B cell (primary cell): ENCODE results near the gene TM4SF5. TPM values are rescaled to one million over a fixed set of nuclear protein-coding genes. Genes with fewer than 3 reads are reported as not detected.

Experiments used
- ATAC-seq: fragments of 200-7000 bp; cut with Tn5 transposase; one replicate; pipeline ENCODE4 v1.10.0; 2021; ENCODE audit warnings: low read depth, mild to moderate bottlenecking, moderate number of reproducible peaks, moderate library complexity
- CTCF ChIA-PET: fragments of 350-600 bp; sonication (Branson Sonifier 250); formaldehyde crosslinking; loops from one replicate; lab custom pipeline; 2021; ENCODE audit warnings: antibody characterized with exemption, inconsistent platforms; lab: Charles Lee
- POLR2A ChIA-PET: fragments of 350-600 bp; sonication (Branson Sonifier 250); formaldehyde crosslinking; loops from one replicate; lab custom pipeline; 2021; ENCODE audit warnings: antibody characterized with exemption; lab: Charles Lee
- DNase-seq: peaks from one replicate; pipeline ENCODE4 v3.0.0; 2013
- H2AFZ ChIP-seq: 2 replicates; pipeline ENCODE4 v1.6.1; 2012; ENCODE audit warnings: mild to moderate bottlenecking, low read depth, low read length; ENCODE audit not compliant: insufficient read depth, poor library complexity, severe bottlenecking
- H3K27ac ChIP-seq, 2 donors: 1 replicate in 1 of 2; 2 replicates in 1 of 2; pipeline ENCODE4 v1.5.1; 2012 to 2013; ENCODE audit warnings: low read length in 2 of 2, mild to moderate bottlenecking in 2 of 2, moderate library complexity in 1 of 2
- H3K27me3 ChIP-seq, 4 experiments: fragments of 200-600 bp in 1 of 4; sonication (generic) in 1 of 4; replicated peaks in 1 of 4; 1 replicate in 2 of 4; 2 replicates in 2 of 4; pipeline versions ENCODE4 v1.6.1 to v1.7.0; 2013 to 2016; ENCODE audit warnings: low read length in 3 of 4, mild to moderate bottlenecking in 2 of 4, mixed read lengths in 1 of 4, moderate library complexity in 1 of 4; ENCODE audit not compliant: insufficient read depth in 4 of 4, control insufficient read depth in 3 of 4; ENCODE audit errors: control extremely low read depth in 1 of 4
- H3K36me3 ChIP-seq, 2 experiments: replicated peaks in 1 of 2; 1 replicate in 1 of 2; 2 replicates in 1 of 2; pipeline versions ENCODE4 v1.6.1 to v1.7.1; 2013; ENCODE audit warnings: low read length in 1 of 2; ENCODE audit not compliant: insufficient read depth in 2 of 2, control insufficient read depth in 1 of 2; ENCODE audit errors: control extremely low read depth in 1 of 2, extremely low read depth in 1 of 2
- H3K4me1 ChIP-seq, 2 donors: fragments of 200-600 bp in 1 of 2; sonication (generic) in 1 of 2; 1 replicate in 1 of 2; 2 replicates in 1 of 2; pipeline versions ENCODE4 v1.5.1 to v1.6.1; 2013 to 2017; ENCODE audit warnings: low read length in 2 of 2; ENCODE audit not compliant: control insufficient read depth in 2 of 2, insufficient read depth in 2 of 2
- H3K4me2 ChIP-seq: replicated peaks from 2 replicates; pipeline ENCODE3; 2012; ENCODE audit warnings: mild to moderate bottlenecking, low read depth, low read length; ENCODE audit not compliant: poor library complexity, severe bottlenecking
- H3K4me3 ChIP-seq, 5 experiments: fragments of 200-600 bp in 1 of 5; sonication (generic) in 1 of 5; 1 replicate in 3 of 5; 2 replicates in 2 of 5; pipeline versions ENCODE4 v1.5.1 to v1.7.0; 2011 to 2016; ENCODE audit warnings: low read length in 4 of 5, mild to moderate bottlenecking in 4 of 5, low read depth in 2 of 5, control low read depth in 1 of 5, moderate library complexity in 1 of 5; ENCODE audit not compliant: insufficient read depth in 1 of 5; ENCODE audit errors: control extremely low read depth in 1 of 5, extremely low read depth in 1 of 5
- H3K79me2 ChIP-seq: fragments of 200-600 bp; sonication (generic); one replicate; pipeline ENCODE4 v1.6.0; 2016; ENCODE audit warnings: low read length; ENCODE audit not compliant: control insufficient read depth, insufficient read depth
- H3K9ac ChIP-seq: fragments of 200-600 bp; sonication (generic); 2 replicates; pipeline ENCODE4 v1.6.1; 2017; ENCODE audit warnings: mild to moderate bottlenecking, low read length, moderate library complexity
- H3K9me3 ChIP-seq, 3 donors: one replicate each; pipeline versions ENCODE4 v1.6.1 to v1.7.1; 2013; ENCODE audit warnings: low read length in 2 of 3; ENCODE audit not compliant: control insufficient read depth in 2 of 3, insufficient read depth in 1 of 3; ENCODE audit errors: control extremely low read depth in 1 of 3
- H4K20me1 ChIP-seq: 2 replicates; pipeline ENCODE4 v1.6.0; 2012; ENCODE audit warnings: mild to moderate bottlenecking, low read length; ENCODE audit not compliant: insufficient read depth, control insufficient read depth, poor library complexity, severe bottlenecking
- H3K27ac Mint-ChIP-seq: one replicate; pipeline ENCODE4 v1.8.0; 2021; ENCODE audit warnings: mixed read lengths
- H3K27me3 Mint-ChIP-seq: one replicate; pipeline ENCODE4 v1.8.0; 2021; ENCODE audit warnings: mixed read lengths
- H3K4me1 Mint-ChIP-seq: one replicate; pipeline ENCODE4 v1.8.0; 2021; ENCODE audit warnings: mixed read lengths
- H3K4me3 Mint-ChIP-seq: one replicate; pipeline ENCODE4 v1.8.0; 2021; ENCODE audit warnings: mixed read lengths
- H3K9me3 Mint-ChIP-seq: one replicate; pipeline ENCODE4 v1.8.0; 2022; ENCODE audit warnings: mixed read lengths; ENCODE audit not compliant: insufficient read depth
- CTCF ChIP-seq: fragments of 200-600 bp; IDR thresholded peaks from one replicate; pipeline ENCODE4 v1.8.0; 2022; ENCODE audit warnings: antibody characterized with exemption, mild to moderate bottlenecking
- EZH2 ChIP-seq: IDR thresholded peaks from 2 replicates; pipeline ENCODE4 v1.6.1; 2012; ENCODE audit warnings: borderline replicate concordance, low read depth, mild to moderate bottlenecking, moderate library complexity, low read length; ENCODE audit not compliant: insufficient read depth, poor library complexity, severe bottlenecking
- whole genome bisulfite sequencing: methylation state at CpG from one replicate; pipeline ENCODE4 v1.1.5; 2013; ENCODE audit warnings: missing lambda C conversion rate; ENCODE audit not compliant: insufficient coverage; 5-methylcytosine and 5-hydroxymethylcytosine counted together
- intact Hi-C: fragments of 100-400 bp; cut with micrococcal nuclease; formaldehyde crosslinking; loops from one replicate; pipeline ENCODE4 v1.10.0; 2022
- polyA plus RNA-seq: library from polyadenylated mRNA; depleted of rRNA; stranded (reverse); fragments of >200 nt; gene quantifications from 2 replicates; pipeline ENCODE4 v1.2.3, GENCODE V29; 2012
- total RNA-seq, 2 donors: library from RNA; stranded (reverse); fragments of 120-200 nt in 1 of 2; gene quantifications; 1 replicate in 1 of 2; 2 replicates in 1 of 2; pipeline versions ENCODE4 v1.2.3 to v1.2.4, GENCODE V29; 2013 to 2022

Gene TM4SF5
- total and polyA plus RNA-seq, 2 donors (not counting 1 experiment from before 2014, with no cell fraction given), result not detected

- Mint-ChIP-seq H3K4me3 (no peak overlapping the region), H3K27ac (no peak overlapping the region), H3K4me1 (no peaks in the 10 kb centered on the region), H3K27me3 (no peaks in the 10 kb centered on the region), H3K9me3 (no peaks in the 10 kb centered on the region)
- no peak for ATAC-seq
- Histone ChIP-seq H4K20me1 (no peaks in the 10 kb centered on the region), H3K4me1 (no peaks in the 10 kb centered on the region), H3K9me3 (no peaks in the 10 kb centered on the region), H2AFZ (no peak overlapping the region), H3K4me2 (no peak overlapping the region), H3K27me3 (no peaks in the 10 kb centered on the region), H3K4me3 (no peak overlapping the region), H3K79me2 (no peaks in the 10 kb centered on the region), H3K9ac (no peak overlapping the region), H3K36me3 (peaks cover 0 to 28% of the 10 kb centered on the region in 2 experiments), H3K27ac (no peak overlapping the region)
- no peak for TF ChIP-seq CTCF
- no peak for TF ChIP-seq EZH2
- DNase-seq, result no peak
- intact Hi-C loops, result no loop called here
- WGBS, result 94% methylated on average over 5 of the region's 7 CpGs
- ChIA-PET POLR2A (no interaction called here), CTCF (no interaction called here)
These were observed 43.5 kb downstream of the TM4SF5 start for GRCh38 chr17:4815043-4815675.

GRCh38 chr17:4816826-4817225 lies 45.1 kb downstream of the TM4SF5 start:
- Mint-ChIP-seq H3K27me3 (no peaks in the 10 kb centered on the region), H3K27ac (no peak overlapping the region)
- WGBS, result 100% methylated on average over 8 of the region's 13 CpGs

More at GRCh38 chr17:4816826-4817225, 45.1 kb downstream of the TM4SF5 start:
- H3K4me2 ChIP-seq, result no peak overlapping the region
- H3K9ac ChIP-seq, result no peak overlapping the region
- CTCF ChIA-PET, result no interaction called here
- no peaks in the 10 kb centered on the region for H3K4me1 ChIP-seq
- H3K27me3 ChIP-seq, result no peaks in the 10 kb centered on the region
- Mint-ChIP-seq H3K4me1 (no peaks in the 10 kb centered on the region), H3K9me3 (no peaks in the 10 kb centered on the region), H3K4me3 (no peak overlapping the region)
- intact Hi-C loops, result no loop called here
- no peak overlapping the region for H3K27ac ChIP-seq
- no peaks in the 10 kb centered on the region for H4K20me1 ChIP-seq
- TF ChIP-seq CTCF (no peak), EZH2 (no peak)
- DNase-seq (no peak), ATAC-seq (no peak)
- POLR2A ChIA-PET, result interaction anchor here (0.5 kb wide), 1 partner anchor 146 kb away, joined by 4 read pairs; no protein-coding TSS in a partner anchor
- H2AFZ ChIP-seq, result no peak overlapping the region
- no peak overlapping the region for H3K4me3 ChIP-seq
- H3K9me3 ChIP-seq, result no peaks in the 10 kb centered on the region
- peaks cover 0 to 30% of the 10 kb centered on the region in 2 experiments for H3K36me3 ChIP-seq
- H3K79me2 ChIP-seq, result no peaks in the 10 kb centered on the region
